Fibroblast of pulmonary artery (primary cell): ENCODE data around the gene C7orf57.

Experiments used
- DNase-seq: peaks from one replicate; pipeline ENCODE4 v3.0.0-alpha.2; 2010; ENCODE audit warnings: low read depth
- H3K4me3 ChIP-seq: replicated peaks from 2 replicates; pipeline ENCODE4 v1.5.1; 2011; ENCODE audit warnings: low read depth, mild to moderate bottlenecking, control low read depth, low read length, moderate library complexity
- TF ChIP-seq, protein P1 (sequence below): IDR thresholded peaks from 2 replicates; pipeline ENCODE4 v1.5.1; 2011; ENCODE audit warnings: mild to moderate bottlenecking, control low read depth, low read length, inconsistent platforms; ENCODE audit errors: missing control alignments

The C7orf57 gene

GRCh38 chr7:48033922-48034321 is 1.4 kb upstream of the C7orf57 start:
- no peak for DNase-seq
- TF ChIP-seq, protein P1, sequence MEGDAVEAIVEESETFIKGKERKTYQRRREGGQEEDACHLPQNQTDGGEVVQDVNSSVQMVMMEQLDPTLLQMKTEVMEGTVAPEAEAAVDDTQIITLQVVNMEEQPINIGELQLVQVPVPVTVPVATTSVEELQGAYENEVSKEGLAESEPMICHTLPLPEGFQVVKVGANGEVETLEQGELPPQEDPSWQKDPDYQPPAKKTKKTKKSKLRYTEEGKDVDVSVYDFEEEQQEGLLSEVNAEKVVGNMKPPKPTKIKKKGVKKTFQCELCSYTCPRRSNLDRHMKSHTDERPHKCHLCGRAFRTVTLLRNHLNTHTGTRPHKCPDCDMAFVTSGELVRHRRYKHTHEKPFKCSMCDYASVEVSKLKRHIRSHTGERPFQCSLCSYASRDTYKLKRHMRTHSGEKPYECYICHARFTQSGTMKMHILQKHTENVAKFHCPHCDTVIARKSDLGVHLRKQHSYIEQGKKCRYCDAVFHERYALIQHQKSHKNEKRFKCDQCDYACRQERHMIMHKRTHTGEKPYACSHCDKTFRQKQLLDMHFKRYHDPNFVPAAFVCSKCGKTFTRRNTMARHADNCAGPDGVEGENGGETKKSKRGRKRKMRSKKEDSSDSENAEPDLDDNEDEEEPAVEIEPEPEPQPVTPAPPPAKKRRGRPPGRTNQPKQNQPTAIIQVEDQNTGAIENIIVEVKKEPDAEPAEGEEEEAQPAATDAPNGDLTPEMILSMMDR: no peak
- no peak overlapping the region for H3K4me3 ChIP-seq

GRCh38 chr7:48035967-48036478 is 680 bp downstream of the C7orf57 start:
- H3K4me3 ChIP-seq: peak overlapping the region; percentile 56
- peak; percentile 29 for DNase-seq
- TF ChIP-seq, protein P1: no peak

DNA sequence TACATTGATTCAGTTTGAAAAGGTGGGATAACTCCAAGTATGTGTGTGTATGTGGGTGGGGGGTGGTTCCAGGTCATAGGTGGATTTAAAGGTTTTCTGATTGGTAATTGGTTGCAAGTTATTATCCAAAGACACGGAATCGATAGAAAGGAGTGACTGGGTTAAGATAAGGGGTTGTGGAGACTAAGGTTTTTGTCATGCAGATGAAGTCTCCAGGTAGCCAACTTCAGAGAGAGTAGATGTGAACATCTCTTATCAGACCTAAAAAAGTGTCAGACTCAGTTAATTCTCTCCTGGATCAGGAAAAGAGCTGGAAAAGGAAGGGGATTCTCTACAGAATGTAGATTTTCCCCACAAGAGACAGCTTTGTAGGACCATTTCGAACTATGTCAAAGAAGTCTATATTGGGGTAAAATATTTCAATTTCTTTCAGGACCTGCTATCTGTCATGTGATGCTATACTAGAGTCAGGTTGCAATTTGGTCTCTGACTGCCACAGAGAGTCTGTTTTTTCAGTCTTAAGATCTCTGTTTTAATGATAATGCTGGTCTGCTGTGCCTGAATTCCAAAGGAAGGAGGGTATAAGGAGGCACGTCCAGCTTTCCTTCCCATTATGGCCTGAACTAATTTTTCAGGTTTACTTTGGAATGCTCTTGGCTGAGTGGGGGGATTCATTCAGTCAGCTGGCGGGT is 3.6 kb downstream of the C7orf57 start:
- DNase-seq: no peak
- TF ChIP-seq, protein P1: no peak
- no peak overlapping the region for H3K4me3 ChIP-seq

DNA sequence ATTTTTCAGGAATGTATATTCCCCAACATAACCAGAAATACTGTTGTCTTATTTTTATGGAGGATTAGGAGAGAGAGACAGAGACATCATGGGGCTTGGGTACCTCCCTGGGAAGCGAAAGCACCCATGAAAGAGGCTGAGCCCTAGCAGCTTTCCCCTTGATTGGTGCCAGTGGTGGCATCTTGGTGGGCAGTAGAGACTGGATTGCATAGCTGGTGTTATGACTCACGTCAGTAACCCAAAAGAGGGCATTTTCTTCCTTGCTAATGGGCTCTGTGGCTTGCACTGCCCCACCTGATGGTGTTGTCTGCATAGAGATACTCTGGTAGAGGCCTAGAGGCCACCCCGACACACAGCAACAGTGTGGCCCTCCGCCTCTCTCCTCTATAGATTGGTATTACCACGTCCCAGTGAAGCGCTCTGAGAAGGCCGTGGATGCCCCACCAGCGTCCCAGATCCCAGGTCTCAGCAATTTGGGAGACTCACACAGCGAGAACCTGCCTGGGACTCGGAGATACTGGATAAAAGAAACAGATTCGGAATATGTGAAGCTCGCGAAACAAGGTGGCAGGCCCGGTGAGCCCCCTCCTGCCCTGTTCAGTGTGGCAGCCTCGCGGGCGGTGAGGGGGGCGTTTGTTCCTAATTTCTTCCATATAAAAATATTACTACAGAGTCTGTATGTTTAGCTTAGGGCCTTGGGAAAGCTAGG is 5.8 kb downstream of the C7orf57 start:
- H3K4me3 ChIP-seq: no peak overlapping the region
- TF ChIP-seq, protein P1: no peak

DNA sequence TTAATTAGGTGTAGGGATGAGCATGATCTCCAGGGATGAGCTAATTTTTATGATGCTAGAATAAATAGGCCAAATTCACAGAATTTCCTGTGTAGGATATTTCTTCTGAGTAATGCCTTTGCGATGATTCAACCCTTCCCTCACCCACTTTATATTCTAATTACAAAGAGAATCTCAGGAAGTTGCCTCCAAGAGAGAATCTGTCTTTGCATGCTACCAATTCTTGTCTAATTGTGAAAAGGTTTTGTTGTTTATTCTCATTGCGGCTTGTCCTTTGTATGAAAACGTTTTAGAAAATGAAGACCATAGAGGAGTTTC is 6.3 kb downstream of the C7orf57 start:
- DNase-seq: peak; percentile 52

More for the DNA sequence above, 5.8 kb downstream of the C7orf57 start:
- DNase-seq: no peak

GRCh38 chr7:48042216-48042615 is 6.9 kb downstream of the C7orf57 start:
- DNase-seq: peak; percentile 83
- TF ChIP-seq, protein P1: no peak
- H3K4me3 ChIP-seq: no peak overlapping the region

More for the DNA sequence above, 6.3 kb downstream of the C7orf57 start:
- no peak overlapping the region for H3K4me3 ChIP-seq
- TF ChIP-seq, protein P1: no peak
